Measurements from ENCODE around the gene GPR135.
A peak's percentile ranks its signal among the peaks of the same experiment; 100 is the strongest.

GPR135 gene

DNA sequence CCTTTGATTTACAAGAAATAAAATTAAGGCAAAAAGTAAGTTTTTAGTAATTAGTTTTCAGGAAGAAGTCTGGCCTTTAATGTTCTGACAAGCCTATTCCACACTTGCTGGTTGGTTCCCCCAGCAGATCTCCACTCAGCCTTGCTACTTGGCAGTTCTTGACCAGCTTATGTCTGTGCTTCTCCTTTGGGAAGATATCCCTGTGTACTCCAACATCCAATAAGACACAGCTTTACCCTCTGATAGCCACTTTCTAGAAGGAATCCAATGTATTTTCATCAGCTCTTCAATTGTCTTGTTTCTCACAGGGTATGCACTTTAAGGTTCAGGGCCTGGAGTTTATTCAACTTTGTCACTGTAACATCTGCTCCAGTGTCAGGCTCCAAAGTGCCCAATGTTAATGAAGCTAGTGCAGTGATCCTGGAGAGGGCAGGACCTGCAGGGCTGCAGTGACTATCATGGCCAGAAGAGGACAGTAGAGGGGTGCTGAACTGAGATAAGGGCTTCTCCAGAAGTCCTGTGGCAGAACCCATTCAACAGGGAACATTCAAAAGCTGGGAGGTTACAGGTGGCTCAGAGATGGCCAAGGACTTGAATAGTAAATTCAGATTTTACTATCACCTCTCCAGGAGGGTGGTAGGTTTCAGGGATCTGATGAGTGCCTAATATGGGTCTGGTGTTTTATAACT is 42.0 kb upstream of the GPR135 start:
- TF ChIP-seq, protein P1, sequence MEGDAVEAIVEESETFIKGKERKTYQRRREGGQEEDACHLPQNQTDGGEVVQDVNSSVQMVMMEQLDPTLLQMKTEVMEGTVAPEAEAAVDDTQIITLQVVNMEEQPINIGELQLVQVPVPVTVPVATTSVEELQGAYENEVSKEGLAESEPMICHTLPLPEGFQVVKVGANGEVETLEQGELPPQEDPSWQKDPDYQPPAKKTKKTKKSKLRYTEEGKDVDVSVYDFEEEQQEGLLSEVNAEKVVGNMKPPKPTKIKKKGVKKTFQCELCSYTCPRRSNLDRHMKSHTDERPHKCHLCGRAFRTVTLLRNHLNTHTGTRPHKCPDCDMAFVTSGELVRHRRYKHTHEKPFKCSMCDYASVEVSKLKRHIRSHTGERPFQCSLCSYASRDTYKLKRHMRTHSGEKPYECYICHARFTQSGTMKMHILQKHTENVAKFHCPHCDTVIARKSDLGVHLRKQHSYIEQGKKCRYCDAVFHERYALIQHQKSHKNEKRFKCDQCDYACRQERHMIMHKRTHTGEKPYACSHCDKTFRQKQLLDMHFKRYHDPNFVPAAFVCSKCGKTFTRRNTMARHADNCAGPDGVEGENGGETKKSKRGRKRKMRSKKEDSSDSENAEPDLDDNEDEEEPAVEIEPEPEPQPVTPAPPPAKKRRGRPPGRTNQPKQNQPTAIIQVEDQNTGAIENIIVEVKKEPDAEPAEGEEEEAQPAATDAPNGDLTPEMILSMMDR (conservative IDR thresholded peaks at IDR 0.05; ENCODE audit: low read depth, low read length): peak; percentile 100
- no peak overlapping the region for H3K4me3 ChIP-seq (ENCODE audit: low read length)
- no peak for DNase-seq (ENCODE audit: low read depth)

DNA sequence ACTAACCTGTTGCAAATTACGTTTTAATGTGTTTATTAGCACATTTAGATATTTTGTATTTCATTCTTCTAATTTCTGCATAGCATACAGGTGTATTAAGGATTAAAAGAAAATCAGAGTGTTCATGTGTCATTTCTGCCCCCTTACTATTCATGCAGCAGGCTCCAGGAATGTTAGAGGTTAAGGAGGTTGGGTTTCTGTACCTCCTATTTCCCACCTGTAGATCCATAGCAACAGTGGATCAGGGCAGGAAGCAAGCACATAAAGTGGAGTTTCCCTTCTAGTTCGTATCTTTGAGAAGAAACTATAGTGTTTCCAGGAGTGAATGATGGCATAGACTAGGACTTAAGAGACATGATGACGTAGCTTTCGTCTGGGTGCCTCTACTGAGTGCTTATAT is 38.1 kb upstream of the GPR135 start:
- TF ChIP-seq, protein P1 (conservative IDR thresholded peaks at IDR 0.05; ENCODE audit: low read depth, low read length): no peak
- no peak overlapping the region for H3K4me3 ChIP-seq (ENCODE audit: low read length)

DNA sequence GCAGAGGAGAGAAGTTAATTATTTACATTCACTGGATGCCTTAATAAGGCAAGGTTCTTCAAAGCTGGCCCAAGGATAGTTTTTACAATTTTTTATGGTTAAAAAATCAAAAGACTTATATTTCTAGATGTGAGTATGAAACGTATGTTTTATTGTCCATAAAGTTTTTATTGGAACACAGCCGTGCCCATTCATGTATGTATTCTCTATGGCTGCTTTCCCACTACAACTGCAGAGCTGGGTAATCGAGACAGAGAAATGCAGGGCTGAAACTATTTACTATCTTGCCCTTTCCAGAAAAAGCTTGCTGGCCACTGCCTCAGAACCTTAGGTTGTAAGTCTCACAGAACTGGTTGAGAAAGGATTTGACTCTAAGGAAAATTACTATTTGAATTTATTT is 35.6 kb upstream of the GPR135 start:
- TF ChIP-seq, protein P1 (conservative IDR thresholded peaks at IDR 0.05; ENCODE audit: low read depth, low read length): no peak
- no peak overlapping the region for H3K4me3 ChIP-seq (ENCODE audit: low read length)
- DNase-seq (ENCODE audit: low read depth): no peak

More for the DNA sequence above, 38.1 kb upstream of the GPR135 start:
- no peak for DNase-seq (ENCODE audit: low read depth)

DNA sequence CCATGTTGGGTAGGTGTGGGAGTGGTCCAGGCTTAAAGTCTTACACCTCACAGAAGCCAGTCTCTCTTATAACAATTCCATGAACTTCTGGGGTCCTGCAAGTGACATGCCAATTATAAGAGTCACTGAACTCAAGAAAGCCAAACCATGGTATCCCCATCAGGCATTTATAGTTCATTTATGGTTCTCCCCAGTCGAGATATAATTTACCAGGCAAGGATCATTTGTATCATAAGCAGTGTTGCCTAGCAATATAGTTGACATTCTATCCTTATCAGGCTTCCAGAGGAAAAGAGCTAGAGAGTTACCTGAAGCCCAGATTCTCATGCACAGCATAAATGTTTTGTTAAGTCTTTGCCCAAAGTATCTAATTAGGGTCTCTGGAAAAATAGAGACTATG is 27.2 kb upstream of the GPR135 start:
- TF ChIP-seq, protein P1 (conservative IDR thresholded peaks at IDR 0.05; ENCODE audit: low read depth, low read length): no peak
- no peak for DNase-seq (ENCODE audit: low read depth)
- H3K4me3 ChIP-seq (ENCODE audit: low read length): no peak overlapping the region

DNA sequence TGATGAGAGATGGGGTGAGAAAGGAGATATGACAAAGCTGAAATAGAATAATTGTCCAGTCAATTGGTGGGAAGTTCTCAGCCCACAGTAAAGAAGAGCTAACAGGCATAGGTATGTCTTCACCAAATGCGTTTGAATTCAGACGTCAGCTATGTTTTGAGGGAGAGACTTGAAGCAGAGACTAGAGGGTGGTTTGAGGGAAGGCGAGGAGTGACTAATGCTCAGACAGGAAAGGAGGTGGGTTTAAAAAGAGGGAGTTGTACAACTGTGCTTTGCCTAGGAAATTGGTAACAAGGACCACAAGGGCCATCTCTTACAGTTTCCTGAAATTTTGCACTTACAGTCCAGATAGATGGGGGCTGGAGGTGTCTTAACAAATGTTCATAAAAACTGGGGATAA is 25.6 kb upstream of the GPR135 start:
- DNase-seq (ENCODE audit: low read depth): no peak
- TF ChIP-seq, protein P1 (conservative IDR thresholded peaks at IDR 0.05; ENCODE audit: low read depth, low read length): no peak
- no peak overlapping the region for H3K4me3 ChIP-seq (ENCODE audit: low read length)

DNA sequence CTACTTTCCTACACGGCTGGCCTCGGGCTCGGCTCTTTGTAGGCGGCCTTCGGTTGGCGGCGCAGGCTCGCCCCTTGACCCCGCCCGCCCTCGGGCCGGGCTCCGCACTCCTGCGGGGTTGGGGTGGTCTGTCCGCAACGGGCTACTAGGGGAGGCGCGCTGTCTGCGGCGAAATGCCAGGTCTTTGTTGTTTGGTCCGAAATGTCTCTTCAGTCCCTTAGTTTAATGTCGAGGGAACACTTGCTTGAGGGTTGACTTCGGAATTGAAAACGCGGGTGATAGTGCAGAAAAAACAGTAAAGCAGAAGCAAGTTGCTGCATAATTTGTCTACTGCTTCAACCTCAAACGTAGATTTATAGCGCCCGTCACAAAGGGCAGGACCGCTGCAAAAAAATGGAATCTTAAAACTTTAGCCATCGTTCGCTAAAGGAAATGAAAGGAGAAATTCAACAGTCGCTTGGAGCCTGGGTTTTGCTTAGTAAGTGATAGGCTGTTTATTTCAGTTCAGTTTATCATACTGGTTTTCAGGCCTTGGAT is 19.5 kb upstream of the GPR135 start:
- no peak for DNase-seq (ENCODE audit: low read depth)
- H3K4me3 ChIP-seq (ENCODE audit: low read length): peak overlapping the region; percentile 92
- TF ChIP-seq, protein P1 (conservative IDR thresholded peaks at IDR 0.05; ENCODE audit: low read depth, low read length): no peak

All from retinal pigment epithelial cell (primary cell).